GM23338 (cell line): Measurements from ENCODE around the gene CMBL.

Experiments
- CREB1 ChIP-seq: fragments of 250-450 bp; sonication (Bioruptor Pico); IDR thresholded peaks from 2 replicates; pipeline ENCODE4 v1.5.0; 2020; ENCODE audit warnings: low read depth, mild to moderate bottlenecking, moderate library complexity
- CTCF ChIP-seq, 2 experiments: fragments of 200-600 bp in 1 of 2; sonication (generic) in 1 of 2; conservative IDR thresholded peaks; 2 replicates each; pipeline versions ENCODE4 v1.5.1 to v1.6.1; 2016 to 2017; ENCODE audit warnings: antibody characterized with exemption in 2 of 2, low read depth in 2 of 2, mild to moderate bottlenecking in 2 of 2, moderate library complexity in 1 of 2
- ETS1 ChIP-seq: IDR thresholded peaks from 2 replicates; pipeline ENCODE4 v1.6.1; 2016; ENCODE audit warnings: antibody characterized with exemption
- POLR2AphosphoS5 ChIP-seq: IDR thresholded peaks from 2 replicates; pipeline ENCODE4 v1.6.1; 2016; ENCODE audit warnings: antibody characterized with exemption, low read depth
- REST ChIP-seq: IDR thresholded peaks from one replicate; pipeline ENCODE4 v1.6.1; 2018; ENCODE audit warnings: antibody characterized with exemption; ENCODE audit not compliant: unreplicated experiment
- ZNF114 ChIP-seq: fragments of 250-450 bp; sonication (Bioruptor Pico); IDR thresholded peaks from 2 replicates; pipeline ENCODE4 v1.5.0; 2020; ENCODE audit warnings: mild to moderate bottlenecking, moderate library complexity

- TF ChIP-seq CTCF (conservative IDR thresholded peaks at IDR 0.05; ENCODE audit: low read depth in 2 of 2) (no peak), ZNF114 (no peak), POLR2AphosphoS5 (no peak), REST (no peak), CREB1 (CRISPR knock-in tag) (no peak), ETS1 (no peak)
Observed at GRCh38 chr5:10266137-10266536, 41.6 kb downstream of the CMBL start.
